Fibroblast of mammary gland (primary cell): Measurements from ENCODE around the gene MYLK3.

ENCODE experiments used
- DNase-seq: peaks from one replicate; pipeline ENCODE4 v3.0.0-alpha.2; 2010; ENCODE audit warnings: low read depth
- H3K4me3 ChIP-seq: 2 replicates; pipeline ENCODE4 v1.5.1; 2011; ENCODE audit warnings: low read depth, mild to moderate bottlenecking, low read length, moderate library complexity; ENCODE audit not compliant: control insufficient read depth
- TF ChIP-seq, protein P1 (sequence below): conservative IDR thresholded peaks from 2 replicates; pipeline ENCODE4 v1.5.1; 2011; ENCODE audit warnings: low read depth, low read length, inconsistent platforms; ENCODE audit not compliant: control insufficient read depth, insufficient read depth

Gene MYLK3

GRCh38 chr16:46747777-46748651 is at the start of gene MYLK3:
Gene MYLK3 (minus strand): TSS chr16:46748344. CDS start chr16:46748193, 151 bp downstream.
- DNase-seq, result no peak
- H3K4me3 ChIP-seq, result no peak within 1 kb of the TSS
- TF ChIP-seq, protein P1, sequence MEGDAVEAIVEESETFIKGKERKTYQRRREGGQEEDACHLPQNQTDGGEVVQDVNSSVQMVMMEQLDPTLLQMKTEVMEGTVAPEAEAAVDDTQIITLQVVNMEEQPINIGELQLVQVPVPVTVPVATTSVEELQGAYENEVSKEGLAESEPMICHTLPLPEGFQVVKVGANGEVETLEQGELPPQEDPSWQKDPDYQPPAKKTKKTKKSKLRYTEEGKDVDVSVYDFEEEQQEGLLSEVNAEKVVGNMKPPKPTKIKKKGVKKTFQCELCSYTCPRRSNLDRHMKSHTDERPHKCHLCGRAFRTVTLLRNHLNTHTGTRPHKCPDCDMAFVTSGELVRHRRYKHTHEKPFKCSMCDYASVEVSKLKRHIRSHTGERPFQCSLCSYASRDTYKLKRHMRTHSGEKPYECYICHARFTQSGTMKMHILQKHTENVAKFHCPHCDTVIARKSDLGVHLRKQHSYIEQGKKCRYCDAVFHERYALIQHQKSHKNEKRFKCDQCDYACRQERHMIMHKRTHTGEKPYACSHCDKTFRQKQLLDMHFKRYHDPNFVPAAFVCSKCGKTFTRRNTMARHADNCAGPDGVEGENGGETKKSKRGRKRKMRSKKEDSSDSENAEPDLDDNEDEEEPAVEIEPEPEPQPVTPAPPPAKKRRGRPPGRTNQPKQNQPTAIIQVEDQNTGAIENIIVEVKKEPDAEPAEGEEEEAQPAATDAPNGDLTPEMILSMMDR, result no peak

DNA sequence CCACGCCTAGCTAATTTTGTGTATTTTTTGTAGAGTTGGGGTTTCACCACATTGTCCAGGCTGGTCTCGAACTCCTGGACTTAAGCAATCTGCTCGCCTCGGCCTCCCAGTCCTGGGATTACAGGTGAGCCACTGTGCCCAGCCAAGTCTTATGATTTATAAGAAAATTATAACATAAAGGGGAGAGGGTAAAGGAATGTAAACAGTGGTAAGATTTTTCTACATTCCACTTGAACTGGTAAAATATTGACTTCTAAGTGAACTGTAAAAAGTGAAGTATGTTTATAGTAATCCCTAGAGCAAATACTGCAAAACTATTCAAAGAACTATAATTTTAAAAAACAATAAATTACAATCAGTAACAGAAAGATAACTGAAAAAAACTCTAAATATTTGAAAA is 49.4 kb upstream of the MYLK3 start:
- DNase-seq, result no peak
- TF ChIP-seq, protein P1, result no peak
- H3K4me3 ChIP-seq, result no peak overlapping the region

DNA sequence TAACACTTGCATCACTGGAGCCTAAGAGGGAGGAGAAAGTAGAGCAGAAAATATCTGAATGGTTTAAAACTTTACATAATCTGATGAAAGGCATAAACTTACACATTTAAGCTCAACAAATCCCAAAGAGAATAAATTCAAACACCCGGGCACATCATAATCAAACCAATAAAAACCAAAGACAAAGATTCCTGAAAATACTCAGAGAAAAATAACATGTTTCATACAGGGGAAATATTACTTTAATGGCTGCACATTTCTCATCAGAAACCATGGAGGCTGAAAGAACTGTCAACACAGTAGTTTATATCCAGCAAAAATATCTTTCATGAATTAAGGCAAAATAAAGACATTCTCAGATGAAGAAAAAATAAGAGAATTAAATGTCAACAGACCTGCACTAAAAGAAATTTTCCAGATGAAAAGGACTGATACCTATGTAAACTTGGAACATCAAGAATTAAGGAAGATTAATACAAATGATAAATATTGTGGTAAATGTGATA is 48.7 kb upstream of the MYLK3 start:
- TF ChIP-seq, protein P1, result no peak

DNA sequence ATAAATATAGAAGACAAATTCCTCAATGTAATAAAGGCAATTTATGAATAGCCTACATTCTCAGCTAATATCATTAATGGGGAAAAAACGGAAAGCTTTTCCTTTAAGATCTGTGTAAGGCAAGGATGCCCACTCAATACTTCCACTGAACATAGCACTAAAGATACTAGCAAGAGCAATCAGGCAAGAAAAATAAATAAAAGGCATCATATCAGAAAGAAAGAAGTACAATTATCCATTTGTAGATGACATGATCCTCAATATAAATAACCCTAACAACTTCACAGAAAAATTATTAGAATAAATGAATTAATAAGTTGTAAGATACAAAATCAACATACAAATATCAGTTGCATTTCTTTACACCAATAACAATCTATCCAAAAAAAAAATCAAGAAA is 45.7 kb upstream of the MYLK3 start:
- no peak for DNase-seq
- H3K4me3 ChIP-seq, result no peak overlapping the region
- TF ChIP-seq, protein P1, result no peak

More for the DNA sequence above, 48.7 kb upstream of the MYLK3 start:
- DNase-seq, result no peak
- no peak overlapping the region for H3K4me3 ChIP-seq

DNA sequence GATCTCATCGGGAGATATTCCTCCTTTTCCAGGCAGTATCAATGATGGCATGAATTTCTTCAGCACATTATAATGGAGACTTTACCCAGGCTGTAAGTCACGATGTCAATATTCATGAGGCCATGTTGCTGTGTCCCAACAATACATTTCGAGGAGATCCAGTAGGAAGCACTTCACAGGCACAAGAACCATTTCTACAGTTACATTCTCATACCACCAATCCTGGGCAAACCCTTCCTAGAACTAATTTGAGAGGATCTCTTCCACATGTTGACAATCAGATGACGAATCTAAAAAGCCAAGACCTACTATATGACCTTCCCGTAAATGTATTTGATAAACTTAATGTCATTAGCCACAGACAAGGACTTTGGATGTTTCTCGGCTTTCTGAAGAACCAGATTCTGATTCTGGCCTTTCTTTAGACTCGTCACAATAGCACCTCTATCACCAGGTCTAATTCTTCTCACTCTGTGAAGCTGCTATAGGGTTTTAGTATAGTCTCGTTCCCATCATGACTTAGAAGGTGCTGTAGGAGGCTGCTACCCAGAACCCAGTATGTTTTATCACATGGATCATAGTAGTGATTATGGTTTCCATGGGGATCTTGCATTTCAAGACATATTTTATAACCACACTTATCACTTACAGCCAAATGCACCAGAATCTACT is 42.6 kb upstream of the MYLK3 start:
- peak overlapping the region; percentile 49 for H3K4me3 ChIP-seq
- no peak for DNase-seq
- TF ChIP-seq, protein P1, result no peak

DNA sequence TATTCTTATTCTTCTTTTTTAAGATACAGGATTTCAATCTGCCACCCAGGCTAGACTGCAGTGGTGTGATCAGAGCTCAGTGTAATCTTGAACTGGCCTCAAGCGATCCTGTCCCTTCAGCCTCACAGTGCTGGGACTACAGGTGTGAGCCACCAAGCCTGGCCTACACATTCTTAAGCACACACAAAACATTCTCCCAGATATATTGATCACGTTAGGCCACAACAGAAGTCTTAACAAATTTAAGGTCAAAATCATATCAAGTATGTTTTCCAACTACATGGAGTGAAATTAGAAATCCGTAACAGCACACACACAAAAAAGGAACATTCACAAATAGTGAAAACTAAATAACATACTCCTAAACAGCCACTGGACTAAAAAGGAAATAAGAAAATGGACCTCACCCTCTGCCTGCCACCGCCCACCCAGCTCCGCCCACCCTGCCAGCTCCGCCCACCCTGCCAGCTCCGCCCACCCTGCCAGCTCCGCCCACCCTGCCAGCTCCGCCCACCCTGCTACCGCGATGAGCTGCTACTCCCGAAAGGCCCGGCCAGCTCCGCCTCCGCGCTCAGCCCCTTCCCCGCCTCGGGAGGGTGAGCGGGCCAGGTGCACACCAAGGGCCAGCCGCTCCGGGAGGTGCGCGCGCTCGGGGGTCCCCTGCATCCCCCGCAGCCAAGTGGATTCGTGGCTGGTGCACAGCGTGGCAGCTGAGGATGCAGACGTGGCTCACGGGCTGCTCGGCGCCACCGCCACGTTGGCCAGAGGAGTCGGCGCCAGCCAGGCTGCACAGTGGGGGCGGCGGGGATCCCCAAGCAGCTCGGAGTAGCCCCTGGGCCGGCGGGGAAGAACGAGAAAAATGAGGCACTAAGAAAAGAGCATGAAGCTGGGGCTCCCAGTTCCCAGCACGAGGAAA is 41.6 kb upstream of the MYLK3 start:
- DNase-seq, result peak; percentile 64
- H3K4me3 ChIP-seq, result peak overlapping the region; percentile 49

More for the DNA sequence above, 41.6 kb upstream of the MYLK3 start:
- TF ChIP-seq, protein P1, result no peak
